DMS 273 (cell line): ENCODE data around the gene NLRP9.

Experiments
- DNase-seq: peaks from one replicate; lab custom pipeline; 2025; ENCODE audit not compliant: unreplicated experiment; lab: John Stamatoyannopoulos, UW

Gene NLRP9

DNA sequence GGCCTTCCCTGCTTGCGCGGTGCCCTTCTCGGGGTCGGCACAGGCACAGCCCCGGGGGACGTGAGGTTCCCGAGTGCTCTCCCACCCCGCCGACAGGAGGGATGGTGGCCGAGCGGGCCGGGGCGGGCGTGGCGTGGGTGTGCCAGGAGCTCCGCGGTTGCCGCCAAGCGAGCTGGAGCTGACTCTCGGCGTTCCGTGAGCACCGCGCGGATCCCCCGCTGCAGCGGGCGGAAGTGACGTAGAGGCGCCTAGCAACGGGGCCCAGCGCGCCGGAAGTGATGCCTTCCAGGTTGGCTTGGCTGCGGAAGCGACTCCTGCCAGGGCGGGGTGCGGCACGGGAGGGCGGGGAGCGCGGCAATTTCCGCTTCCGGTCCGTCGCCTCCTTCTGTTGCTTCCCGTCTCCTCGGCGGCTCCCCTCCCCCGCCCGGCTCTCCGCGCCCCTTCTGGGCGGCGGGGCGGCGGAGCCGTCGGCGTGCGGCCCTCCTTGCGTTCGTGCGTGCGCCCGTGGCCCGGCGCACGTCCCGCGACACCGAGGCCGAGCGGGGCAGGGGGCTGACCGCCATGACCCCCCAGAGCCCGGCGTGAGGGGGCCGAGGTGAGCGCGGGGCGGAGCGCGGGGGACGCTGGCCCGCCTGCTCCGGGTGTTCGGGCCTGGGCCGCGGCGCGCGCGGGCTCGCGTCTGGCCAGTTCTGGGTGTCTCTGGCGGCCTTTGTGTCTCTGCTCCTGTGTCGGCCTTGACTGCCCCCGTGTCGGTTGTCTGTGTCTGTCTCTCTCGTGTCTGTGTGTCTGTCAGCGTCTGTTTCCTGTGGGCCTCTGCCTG, 63.2 kb downstream of the NLRP9 start, which contains the start of gene EPN1:
TSS of gene EPN1 (plus strand) at position 386 of the 820 bp plus-strand sequence. CDS start 3,402 bp downstream, outside the sequence.
- DNase-seq, result peak; percentile 99

DNA sequence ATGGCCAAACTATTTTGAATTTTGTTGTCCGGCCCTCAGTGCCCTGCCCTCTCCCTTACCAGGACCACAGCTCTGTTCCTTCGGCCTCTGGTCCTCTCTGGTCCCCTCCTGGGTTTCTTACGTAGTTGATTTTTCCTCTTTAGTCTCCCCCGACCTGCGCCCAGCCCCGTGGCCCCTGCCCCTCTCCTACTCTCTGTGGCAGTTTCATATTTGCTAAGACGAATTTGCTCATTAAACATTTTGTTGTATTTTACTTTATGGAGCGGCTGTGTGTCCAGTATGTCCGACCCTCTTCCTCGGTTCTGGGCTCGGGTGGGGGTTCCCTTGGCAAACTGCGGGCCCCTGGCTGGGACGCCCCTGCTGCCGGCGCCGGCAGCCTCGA, 63.8 kb downstream of the NLRP9 start:
- DNase-seq, result peak; percentile 45

DNA sequence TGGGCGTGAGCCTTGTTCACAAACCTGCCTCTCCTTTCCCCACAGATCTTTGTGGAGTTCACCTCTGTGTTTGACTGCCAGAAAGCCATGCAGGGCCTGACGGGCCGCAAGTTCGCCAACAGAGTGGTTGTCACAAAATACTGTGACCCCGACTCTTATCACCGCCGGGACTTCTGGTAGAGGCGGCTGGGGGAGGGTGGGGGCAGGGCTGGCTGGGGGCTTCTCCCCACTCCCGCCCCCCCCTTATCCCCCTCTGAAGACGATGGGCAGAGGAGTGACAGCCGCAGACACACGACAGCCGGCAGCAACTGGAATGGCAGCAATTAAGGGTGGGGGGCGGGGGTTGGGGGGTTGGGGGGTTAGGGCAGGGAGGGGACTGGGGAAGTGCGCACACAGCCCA, 64.3 kb downstream of the NLRP9 start:
- DNase-seq, result no peak

- DNase-seq, result peak; percentile 30
Observed at GRCh38 chr19:55673465-55673864, 64.7 kb downstream of the NLRP9 start.

DNA sequence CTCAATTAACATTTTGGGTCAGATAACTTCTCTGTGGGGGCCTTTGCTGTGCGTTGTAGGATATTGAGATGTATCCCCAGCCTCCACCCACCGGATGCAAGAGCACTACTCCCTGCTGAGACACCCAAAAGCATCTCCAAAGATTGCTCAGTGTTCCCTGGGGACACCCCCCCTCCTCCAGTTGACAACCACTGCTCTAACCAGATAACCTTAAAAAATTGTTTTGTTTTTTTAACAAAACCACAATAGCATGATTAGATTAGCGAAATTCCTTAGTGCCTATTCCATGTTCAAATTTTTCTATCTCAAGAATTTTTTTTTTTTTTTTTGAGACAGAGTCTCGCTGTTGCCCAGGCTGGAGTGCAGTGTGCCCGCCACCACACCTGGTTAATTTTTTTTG, 65.8 kb downstream of the NLRP9 start:
- no peak for DNase-seq

GRCh38 chr19:55671054-55671378, 67.2 kb downstream of the NLRP9 start:
- no peak for DNase-seq

DNA sequence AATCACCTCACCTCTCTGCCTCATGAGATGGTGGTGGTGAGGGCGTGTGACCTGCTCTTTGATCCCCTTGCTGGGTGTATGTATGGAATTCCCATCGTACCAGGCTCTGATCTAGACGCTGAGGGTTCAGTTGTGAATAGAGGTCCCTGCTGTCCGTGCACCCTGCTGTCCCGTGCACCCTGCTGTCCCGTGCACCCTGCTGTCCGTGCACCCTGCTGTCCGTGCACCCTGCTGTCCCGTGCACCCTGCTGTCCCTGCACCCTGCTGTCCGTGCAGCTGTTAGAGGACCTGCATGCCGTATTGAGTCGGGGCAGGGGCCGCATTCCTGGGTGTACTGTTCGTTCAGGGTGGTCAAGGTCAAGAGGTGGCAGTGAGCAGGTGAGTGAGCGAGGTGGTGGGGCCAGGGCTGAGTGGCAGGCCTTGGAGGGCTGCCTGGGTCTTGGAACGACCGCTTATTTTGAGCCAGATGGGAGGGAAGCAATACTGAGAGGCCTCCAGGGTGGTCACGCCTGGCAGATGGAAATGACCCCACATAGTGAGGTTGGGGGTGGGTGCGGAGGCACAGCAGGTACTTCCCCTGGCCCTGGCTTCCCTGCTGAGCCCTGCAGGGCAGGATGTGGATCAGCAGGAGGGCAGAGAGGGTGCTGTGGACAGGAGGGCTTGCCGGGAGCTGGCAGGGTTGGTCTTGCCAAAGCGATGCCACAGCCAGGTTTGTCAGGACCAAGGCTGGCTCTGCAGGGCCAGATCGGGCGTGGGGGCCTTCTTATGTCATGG, 67.7 kb downstream of the NLRP9 start:
- DNase-seq, result peak; percentile 41

GRCh38 chr19:55669418-55670279, 68.6 kb downstream of the NLRP9 start:
- DNase-seq, result no peak

DNA sequence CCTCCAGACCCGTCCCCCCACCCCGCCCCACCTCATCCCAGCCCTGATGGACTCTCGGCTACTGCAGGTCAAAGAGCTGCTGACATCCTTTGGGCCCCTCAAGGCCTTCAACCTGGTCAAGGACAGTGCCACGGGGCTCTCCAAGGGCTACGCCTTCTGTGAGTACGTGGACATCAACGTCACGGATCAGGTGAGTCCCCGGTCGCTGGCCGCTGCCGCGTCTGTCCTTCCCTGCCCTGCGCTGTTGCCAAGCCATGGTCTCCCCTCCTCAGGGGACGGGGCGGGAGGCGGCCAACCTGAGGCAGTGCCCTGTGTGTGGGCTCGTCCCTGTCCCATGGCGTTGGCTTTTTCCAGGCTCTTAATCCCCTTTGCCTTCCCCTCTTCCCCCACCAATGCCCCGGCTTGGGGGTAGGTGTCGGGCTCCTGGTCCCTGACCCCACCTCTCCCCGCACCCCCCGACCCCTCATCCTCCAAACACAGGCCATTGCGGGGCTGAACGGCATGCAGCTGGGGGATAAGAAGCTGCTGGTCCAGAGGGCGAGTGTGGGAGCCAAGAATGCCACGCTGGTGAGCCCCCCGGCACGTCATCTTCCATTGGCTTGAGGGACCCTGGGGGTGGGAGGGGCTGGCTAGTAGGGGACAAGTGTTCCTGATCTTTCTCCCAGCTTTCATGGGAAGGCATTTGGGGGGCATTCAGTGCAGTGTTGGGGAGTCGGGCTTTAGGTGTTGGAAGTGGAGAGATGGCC, 69.4 kb downstream of the NLRP9 start:
- no peak for DNase-seq

DNA sequence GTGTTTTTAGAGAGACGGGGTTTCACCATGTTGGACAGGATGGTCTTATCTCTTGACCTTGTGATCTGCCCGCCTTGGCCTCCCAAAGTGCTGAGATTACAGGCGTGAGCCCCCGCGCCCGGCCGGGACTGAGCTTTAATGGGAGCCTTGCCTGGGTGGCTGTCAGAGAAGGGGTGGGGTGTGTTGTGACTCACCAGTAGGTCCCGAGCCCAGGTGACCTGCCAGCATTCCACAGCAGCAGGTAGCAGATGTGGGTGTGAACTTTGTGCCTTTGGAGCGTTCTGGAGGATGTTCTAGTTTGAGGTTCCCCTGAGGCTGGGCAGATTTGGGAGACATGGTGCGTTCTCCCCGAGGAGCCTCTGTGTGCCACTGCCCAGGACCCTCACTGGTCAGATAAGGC, 70.2 kb downstream of the NLRP9 start:
- DNase-seq, result no peak

- DNase-seq, result no peak
Observed at GRCh38 chr19:55667511-55667910, 70.7 kb downstream of the NLRP9 start.

GRCh38 chr19:55667006-55667381, 71.2 kb downstream of the NLRP9 start:
- DNase-seq, result no peak

DNA sequence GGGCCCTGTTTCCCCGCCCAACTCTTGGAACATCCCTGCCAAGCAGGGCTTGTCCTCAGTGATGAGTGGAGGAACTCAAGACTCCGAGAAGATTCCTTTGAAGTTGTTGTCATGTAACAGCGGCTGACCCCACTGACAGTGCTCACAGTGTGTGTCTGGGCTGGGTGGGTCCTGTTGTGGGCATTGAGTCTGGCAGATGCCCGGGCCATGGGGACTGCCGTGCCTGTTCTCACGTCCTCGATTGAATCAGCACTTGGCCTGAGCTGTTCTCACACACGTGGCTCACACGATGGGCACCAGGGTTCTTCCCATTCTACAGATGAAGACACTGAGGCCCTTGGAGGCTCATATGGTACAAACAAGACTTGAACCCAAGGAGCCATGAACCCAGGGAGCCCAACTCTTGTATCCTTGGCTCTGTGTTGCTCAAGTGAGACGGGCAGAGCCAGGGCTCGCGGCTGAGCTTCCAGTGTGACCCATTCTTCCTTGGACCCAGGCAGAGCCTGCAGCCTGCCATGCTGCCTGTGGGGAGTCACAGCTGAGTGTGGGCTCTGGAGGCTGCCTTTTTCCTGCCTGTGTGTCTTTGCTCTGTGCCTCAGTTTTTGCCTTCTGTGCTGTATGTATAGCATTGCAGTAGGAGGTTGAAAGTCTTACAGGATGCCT, 71.7 kb downstream of the NLRP9 start:
- DNase-seq, result no peak

DNA sequence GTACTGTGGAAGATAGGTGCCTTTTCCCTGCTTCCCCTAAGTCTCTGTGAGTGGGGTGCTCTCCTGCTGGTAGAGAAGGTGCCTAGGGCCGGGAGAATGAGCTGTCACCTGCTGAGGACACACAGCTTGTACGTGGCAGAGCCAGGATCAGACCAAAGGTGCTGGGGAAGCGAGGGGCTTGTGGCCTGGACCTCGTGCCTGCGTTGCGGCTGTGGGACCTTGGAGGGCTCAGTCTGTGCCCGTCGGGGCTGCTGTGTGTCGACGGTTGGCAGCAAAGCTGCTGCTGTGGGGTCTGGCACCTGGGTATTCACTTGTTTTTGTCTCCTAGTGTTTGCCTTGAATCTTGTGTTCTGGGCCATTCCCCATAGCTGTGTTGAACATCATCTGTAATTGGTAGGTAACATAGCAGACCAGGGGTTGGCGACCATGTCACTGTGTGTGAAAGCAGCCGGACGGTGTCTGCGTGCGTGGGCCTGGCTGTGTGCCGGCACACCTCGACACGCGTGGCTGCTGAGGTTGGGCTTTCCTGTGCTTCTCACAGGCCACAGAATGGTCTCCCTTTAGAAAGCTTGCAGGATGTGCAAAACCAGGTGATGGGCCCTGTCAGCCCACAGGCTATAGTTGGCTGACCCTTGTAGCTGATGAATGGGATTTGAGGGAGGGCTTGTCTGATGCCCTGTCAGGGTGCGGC, 74.2 kb downstream of the NLRP9 start:
- no peak for DNase-seq

- DNase-seq, result no peak
Observed at GRCh38 chr19:55661826-55662225, 76.4 kb downstream of the NLRP9 start.

GRCh38 chr19:55660991-55661390, 77.2 kb downstream of the NLRP9 start:
- DNase-seq, result no peak

GRCh38 chr19:55660404-55660803, 77.8 kb downstream of the NLRP9 start:
- no peak for DNase-seq

GRCh38 chr19:55659822-55660221, 78.4 kb downstream of the NLRP9 start:
- DNase-seq, result no peak

DNA sequence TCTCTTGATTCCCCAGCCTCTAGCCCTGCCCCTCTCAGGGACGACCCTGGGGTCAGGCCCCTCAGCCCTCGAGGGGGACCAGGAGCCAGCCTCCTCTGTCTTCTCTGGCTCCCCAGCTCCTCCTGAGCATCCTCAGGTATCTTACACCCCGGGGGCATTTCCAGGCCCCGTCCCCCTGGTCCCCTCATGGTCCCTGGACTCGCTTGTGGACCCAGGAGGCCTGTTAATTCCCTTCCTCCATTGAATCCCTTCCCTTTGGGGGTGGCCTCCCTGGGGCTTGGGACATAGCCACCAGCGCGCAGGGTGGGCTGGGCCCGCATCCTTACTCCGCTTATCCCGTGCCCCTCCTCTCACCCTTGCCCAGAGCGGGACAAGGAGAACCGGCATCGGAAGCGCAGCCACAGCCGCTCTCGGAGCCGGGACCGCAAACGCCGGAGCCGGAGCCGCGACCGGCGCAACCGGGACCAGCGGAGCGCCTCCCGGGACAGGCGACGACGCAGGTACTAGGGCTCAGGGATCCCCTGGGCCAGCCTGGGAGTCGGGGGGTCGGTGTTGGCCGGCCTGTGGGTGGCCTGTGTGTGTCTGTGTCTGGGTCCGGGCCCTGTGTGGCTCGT, 79.2 kb downstream of the NLRP9 start:
- DNase-seq, result no peak
